Tibial nerve (tissue), 4 donors: Measurements from ENCODE around the gene CPZ. TPM values are rescaled to one million over a fixed set of nuclear protein-coding genes. Genes with fewer than 3 reads are reported as not detected.
A peak's percentile ranks its signal among the peaks of the same experiment; 100 is the strongest.

Experiments
- DNase-seq, 2 donors: peaks; one replicate each; pipeline ENCODE4 v3.0.0-alpha.2; 2019; ENCODE audit warnings: low spot score in 2 of 2
- H3K27ac ChIP-seq, 4 donors: fragments of 200-600 bp; sonication (generic) in 3 of 4; one replicate each; pipeline ENCODE4 v1.5.1; 2017 to 2019; ENCODE audit warnings: mild to moderate bottlenecking in 1 of 4
- H3K27me3 ChIP-seq, 2 donors: fragments of 200-600 bp; sonication (generic) in 1 of 2; one replicate each; pipeline versions ENCODE4 v1.5.1 to v1.6.0; 2017 to 2019
- H3K36me3 ChIP-seq, 3 donors: fragments of 200-600 bp; sonication (generic); one replicate each; pipeline ENCODE4 v1.5.1; 2018 to 2019
- H3K4me1 ChIP-seq, 4 donors: fragments of 200-600 bp; sonication (generic) in 3 of 4; one replicate each; pipeline ENCODE4 v1.5.1; 2017 to 2019
- H3K4me3 ChIP-seq, 4 donors: fragments of 200-600 bp; sonication (generic) in 3 of 4; one replicate each; pipeline ENCODE4 v1.5.1; 2017 to 2019; ENCODE audit warnings: mild to moderate bottlenecking in 1 of 4, moderate library complexity in 1 of 4
- H3K9me3 ChIP-seq, 4 donors: fragments of 200-600 bp; sonication (generic) in 3 of 4; one replicate each; pipeline ENCODE4 v1.5.1; 2017 to 2019
- EP300 ChIP-seq, 2 donors: sonication (generic); formaldehyde crosslinking; IDR thresholded peaks; one replicate each; pipeline ENCODE4 v1.6.1; 2017; ENCODE audit warnings: antibody characterized with exemption in 2 of 2, mild to moderate bottlenecking in 1 of 2
- POLR2A ChIP-seq, 2 donors: fragments of 450-650 bp; IDR thresholded peaks; one replicate each; pipeline ENCODE4 v1.6.1; 2017; ENCODE audit warnings: antibody characterized with exemption in 2 of 2, mild to moderate bottlenecking in 2 of 2, moderate library complexity in 2 of 2
- WGBS, 2 donors: methylation state at CpG; one replicate each; pipeline ENCODE4 v1.1.5; 2018; 5-methylcytosine and 5-hydroxymethylcytosine counted together
- total RNA-seq, 4 donors: library from RNA; depleted of rRNA; stranded (reverse); fragments of >200 nt; gene quantifications; one replicate each; pipeline ENCODE4 v1.1.0, GENCODE V29; 2016
- TF ChIP-seq, protein P1 (sequence below), 5 experiments: fragments of 200-600 bp in 3 of 5; fragments of 450-650 bp in 2 of 5; sonication (generic) in 3 of 5; IDR thresholded peaks; one replicate each; pipeline ENCODE4 v1.5.1; 2016 to 2019; ENCODE audit warnings: antibody characterized with exemption in 5 of 5, mild to moderate bottlenecking in 3 of 5, moderate library complexity in 2 of 5

The CPZ gene
- total RNA-seq, 4 donors from 2014 or later: 1.6 to 11.7 (median 2.5) TPM

GRCh38 chr4:8544741-8545438, 47.7 kb upstream of the CPZ start:
- 55 to 71% methylated on average over 31 to 32 of the region's 32 CpGs for WGBS, 2 donors
- Histone ChIP-seq H3K27ac (no peak overlapping the region), H3K4me3 (no peak overlapping the region), H3K36me3 (no peaks in the 10 kb centered on the region), H3K4me1 (no peaks in the 10 kb centered on the region), H3K9me3 (no peaks in the 10 kb centered on the region), H3K27me3 (no peaks in the 10 kb centered on the region)
- TF ChIP-seq, protein P1, sequence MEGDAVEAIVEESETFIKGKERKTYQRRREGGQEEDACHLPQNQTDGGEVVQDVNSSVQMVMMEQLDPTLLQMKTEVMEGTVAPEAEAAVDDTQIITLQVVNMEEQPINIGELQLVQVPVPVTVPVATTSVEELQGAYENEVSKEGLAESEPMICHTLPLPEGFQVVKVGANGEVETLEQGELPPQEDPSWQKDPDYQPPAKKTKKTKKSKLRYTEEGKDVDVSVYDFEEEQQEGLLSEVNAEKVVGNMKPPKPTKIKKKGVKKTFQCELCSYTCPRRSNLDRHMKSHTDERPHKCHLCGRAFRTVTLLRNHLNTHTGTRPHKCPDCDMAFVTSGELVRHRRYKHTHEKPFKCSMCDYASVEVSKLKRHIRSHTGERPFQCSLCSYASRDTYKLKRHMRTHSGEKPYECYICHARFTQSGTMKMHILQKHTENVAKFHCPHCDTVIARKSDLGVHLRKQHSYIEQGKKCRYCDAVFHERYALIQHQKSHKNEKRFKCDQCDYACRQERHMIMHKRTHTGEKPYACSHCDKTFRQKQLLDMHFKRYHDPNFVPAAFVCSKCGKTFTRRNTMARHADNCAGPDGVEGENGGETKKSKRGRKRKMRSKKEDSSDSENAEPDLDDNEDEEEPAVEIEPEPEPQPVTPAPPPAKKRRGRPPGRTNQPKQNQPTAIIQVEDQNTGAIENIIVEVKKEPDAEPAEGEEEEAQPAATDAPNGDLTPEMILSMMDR (IDR thresholded peaks at IDR 0.05): no peak
- no peak for DNase-seq

DNA sequence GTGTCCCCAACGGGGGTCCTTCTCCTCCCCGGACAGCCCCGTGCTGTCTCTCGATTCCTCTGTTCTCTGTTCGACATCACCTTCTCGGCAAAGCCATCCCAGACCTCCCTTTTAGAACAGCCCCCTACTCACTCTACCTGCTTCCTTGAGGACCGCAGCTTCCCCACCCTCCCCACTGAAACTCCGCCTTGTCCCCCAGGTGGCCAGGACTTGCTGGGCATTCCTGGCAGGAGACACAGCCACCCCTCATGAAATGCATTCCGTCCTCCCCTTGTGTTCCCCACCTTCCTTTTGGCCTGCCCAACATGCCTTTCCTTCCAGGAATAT, 47.2 kb upstream of the CPZ start:
- H3K27me3 ChIP-seq: no peaks in the 10 kb centered on the region
- 67 to 78% methylated on average over 9 of the region's 9 CpGs for WGBS, 2 donors
- no peaks in the 10 kb centered on the region for H3K4me1 ChIP-seq
- H3K4me3 ChIP-seq: no peak overlapping the region
- no peak for TF ChIP-seq POLR2A (IDR thresholded peaks at IDR 0.05)
- TF ChIP-seq, protein P1 (IDR thresholded peaks at IDR 0.05): no peak
- no peak for TF ChIP-seq EP300 (IDR thresholded peaks at IDR 0.05)
- no peak overlapping the region for H3K27ac ChIP-seq
- no peaks in the 10 kb centered on the region for H3K36me3 ChIP-seq
- DNase-seq: no peak
- H3K9me3 ChIP-seq: no peaks in the 10 kb centered on the region

DNA sequence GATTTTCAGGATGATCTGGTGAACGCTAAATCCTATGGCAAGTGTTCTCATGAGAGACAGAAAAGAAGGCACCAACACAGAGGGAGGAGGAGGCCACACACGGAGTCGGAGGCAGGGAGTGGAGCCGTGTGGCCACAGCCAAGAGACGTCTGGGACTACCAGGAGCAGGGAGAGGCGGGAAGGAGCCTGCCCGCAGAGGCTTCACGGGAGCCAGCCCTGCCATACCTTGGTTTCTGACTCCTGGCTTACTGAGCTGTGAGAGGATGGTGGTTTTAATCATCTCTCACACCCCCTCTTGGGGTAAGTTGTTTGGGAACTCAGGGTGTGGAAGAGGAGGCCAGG, 45.8 kb upstream of the CPZ start:
- Histone ChIP-seq H3K9me3 (peaks cover 0 to 5% (median 0%) of the 10 kb centered on the region in 4 donors), H3K27me3 (no peaks in the 10 kb centered on the region), H3K36me3 (no peaks in the 10 kb centered on the region), H3K27ac (no peak overlapping the region), H3K4me3 (no peak overlapping the region), H3K4me1 (no peaks in the 10 kb centered on the region)
- no peak for DNase-seq
- TF ChIP-seq POLR2A (IDR thresholded peaks at IDR 0.05): no peak
- TF ChIP-seq, protein P1 (IDR thresholded peaks at IDR 0.05): no peak
- TF ChIP-seq EP300 (IDR thresholded peaks at IDR 0.05): no peak
- WGBS, 2 donors: 47 to 71% methylated on average over 8 of the region's 8 CpGs

GRCh38 chr4:8547108-8547911, 45.3 kb upstream of the CPZ start:
- peaks cover 0 to 5% (median 0%) of the 10 kb centered on the region in 4 donors for H3K9me3 ChIP-seq
- no peaks in the 10 kb centered on the region for H3K27me3 ChIP-seq
- no peak overlapping the region for H3K27ac ChIP-seq
- H3K4me3 ChIP-seq: no peak overlapping the region
- H3K36me3 ChIP-seq: no peaks in the 10 kb centered on the region
- H3K4me1 ChIP-seq: no peaks in the 10 kb centered on the region
- DNase-seq: no peak
- TF ChIP-seq EP300 (IDR thresholded peaks at IDR 0.05): no peak
- TF ChIP-seq, protein P1 (IDR thresholded peaks at IDR 0.05): peak in 1 of 5 experiments; percentile 29
- WGBS, 2 donors: 62 to 67% methylated on average over 15 to 16 of the region's 16 CpGs

DNA sequence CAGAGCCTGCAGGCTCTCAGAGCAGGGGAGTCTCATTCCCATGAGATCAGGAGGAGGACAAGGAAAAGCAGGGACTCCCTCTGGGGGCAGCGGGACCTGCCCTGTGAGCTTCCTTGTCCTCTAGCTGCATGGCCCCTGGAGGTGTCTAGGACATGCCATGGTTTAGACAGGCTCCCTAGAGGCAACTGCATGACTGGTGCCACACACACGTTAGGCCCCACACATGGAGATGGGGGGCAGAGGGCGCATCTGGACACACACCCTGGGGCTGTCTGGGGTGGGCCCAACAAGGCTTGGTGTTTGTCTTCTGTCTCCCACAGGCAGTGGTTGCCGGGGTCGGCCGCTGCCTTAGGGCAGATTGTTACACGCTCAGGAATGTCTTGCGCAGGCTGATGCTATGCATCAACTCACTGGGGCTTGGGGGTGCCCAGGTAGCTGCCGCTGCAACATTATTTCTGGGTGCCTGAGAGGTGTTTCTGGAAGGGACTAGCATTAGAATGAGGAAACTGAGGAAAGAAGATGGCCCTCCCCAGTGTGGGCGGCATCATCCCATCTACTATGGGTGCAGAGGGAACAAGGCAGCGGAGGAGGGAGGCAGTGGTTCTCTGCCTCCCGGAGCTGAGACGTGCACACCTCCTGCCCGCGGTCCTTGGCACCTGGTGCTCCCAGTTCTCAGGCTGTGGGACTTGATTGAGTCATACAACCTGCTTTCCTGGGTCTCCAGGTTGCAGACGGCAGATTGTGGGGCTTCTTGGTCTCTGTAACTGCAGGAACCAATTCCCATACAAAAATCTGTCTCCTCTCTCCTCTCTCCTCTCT, 44.4 kb upstream of the CPZ start:
- Histone ChIP-seq H3K4me1 (no peaks in the 10 kb centered on the region), H3K27me3 (no peaks in the 10 kb centered on the region), H3K9me3 (peaks cover 0 to 5% (median 0%) of the 10 kb centered on the region in 4 donors), H3K27ac (no peak overlapping the region), H3K4me3 (no peak overlapping the region), H3K36me3 (no peaks in the 10 kb centered on the region)
- no peak for TF ChIP-seq EP300 (IDR thresholded peaks at IDR 0.05)
- TF ChIP-seq, protein P1 (IDR thresholded peaks at IDR 0.05): no peak
- no peak for TF ChIP-seq POLR2A (IDR thresholded peaks at IDR 0.05)
- WGBS, 2 donors: 71 to 75% methylated on average over 13 to 16 of the region's 16 CpGs
- no peak for DNase-seq
